ENCODE measurements around the gene AGAP1.

AGAP1 gene

DNA sequence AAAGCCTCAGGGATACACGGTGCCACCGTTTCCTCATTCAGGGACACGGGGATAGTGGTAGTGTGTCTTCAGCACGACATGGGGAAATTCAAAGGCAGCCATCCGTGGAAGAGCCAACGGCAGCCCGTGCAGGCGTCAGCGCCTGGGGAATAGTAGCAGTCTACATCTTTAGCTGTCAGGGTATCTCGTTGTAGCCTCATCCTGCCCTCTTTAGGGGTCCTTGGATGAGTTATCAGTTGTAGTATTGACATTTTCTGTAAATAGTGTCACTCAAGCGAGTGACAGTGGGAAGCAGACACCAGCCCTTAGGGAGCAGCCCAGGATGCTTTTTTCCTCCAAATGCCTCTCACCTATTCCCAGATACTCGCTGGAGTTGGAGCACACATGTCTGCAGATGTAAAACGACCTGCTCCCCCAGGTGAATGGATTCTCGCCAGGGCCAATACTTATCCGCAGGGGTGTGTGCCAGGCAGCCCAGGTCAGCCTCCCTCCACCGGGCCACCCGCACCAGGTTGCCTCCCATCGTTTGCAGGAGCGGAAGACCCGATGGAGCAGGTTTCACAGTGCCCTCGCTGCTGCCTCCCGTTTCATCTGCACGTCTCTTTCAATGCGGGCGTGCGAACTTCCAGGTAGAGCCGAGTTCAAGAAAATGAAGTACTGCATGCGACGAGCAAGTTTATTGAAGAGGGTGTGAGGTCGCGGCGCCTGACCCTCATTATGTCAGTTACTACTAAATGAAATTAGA lies 41.0 kb downstream of the AGAP1 start:
- peak in 1 of 3 experiments; percentile 59 for DNase-seq

DNA sequence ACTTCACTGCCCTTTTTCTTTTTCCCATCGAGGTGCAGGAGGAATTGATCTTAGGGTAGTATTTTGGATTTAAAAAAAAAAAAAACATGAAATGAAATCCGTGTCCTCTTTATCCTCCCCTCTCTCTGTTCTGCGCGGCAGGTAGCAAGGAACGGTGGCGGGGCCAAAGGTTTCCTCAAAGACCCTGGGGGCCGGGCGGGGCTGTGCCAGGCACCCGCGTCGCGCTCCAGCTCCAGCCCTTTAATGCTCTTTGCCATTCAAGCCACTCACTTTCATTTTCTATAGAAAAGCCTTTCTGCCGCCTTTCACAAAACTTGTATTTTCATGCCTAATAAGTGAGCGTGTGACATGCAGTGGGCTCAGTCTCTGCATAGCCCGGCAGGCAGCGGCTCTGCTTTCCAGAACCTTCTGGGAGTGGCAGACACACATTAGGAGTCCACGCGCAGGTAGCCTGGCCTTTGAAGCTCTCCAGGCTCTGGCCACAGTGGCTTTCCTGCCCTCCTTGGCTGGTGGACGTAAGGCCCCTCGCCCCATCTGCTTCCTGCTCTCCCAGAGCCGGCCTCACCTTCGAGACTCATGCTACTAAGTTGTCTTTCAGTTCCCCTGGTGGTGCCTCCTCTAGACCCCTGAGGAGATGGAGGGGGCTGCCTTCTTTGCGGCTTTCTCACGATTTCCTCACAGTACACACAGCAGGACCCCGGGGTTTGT lies 41.7 kb downstream of the AGAP1 start:
- no peak for DNase-seq

DNA sequence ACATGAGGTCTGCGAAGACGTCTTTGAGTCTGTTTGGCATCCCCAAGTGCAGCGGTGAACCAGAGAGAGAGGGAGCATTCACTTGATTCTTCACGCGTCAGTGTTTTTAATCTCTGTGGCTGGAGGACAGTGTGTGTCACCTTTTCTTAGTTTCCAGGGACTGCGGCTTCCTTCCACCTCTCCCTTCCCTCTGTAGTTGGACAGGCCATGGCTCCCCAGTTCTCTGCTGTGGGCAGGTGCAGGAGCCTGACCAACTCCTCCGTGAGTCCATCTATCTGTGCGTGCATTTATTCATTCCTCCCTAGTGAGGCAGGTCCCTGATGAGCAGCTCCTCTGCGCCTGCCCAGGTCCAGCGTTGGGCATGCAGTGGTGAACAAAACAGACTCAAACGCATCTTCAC lies 42.9 kb downstream of the AGAP1 start:
- DNase-seq = no peak

DNA sequence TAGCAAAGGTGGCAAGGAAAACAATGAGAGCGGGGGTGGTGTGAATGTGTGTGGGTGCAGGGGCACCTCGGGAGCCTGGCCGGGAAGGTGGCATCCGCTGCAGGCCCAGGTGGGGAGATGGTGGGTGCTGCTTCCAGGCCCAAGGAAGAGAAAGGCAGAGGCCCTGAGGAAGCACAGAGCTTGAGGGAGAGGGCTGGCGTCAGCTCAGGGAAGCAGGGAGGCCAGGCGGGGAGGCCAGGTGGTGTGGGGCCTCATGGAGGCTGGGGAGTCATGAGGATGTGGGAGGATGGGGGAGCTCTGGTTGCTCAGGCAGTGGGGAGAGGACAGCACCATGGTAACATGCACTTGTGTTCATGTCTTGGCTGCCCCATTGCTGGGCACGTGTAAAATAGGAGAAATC lies 43.3 kb downstream of the AGAP1 start:
- DNase-seq = no peak

DNA sequence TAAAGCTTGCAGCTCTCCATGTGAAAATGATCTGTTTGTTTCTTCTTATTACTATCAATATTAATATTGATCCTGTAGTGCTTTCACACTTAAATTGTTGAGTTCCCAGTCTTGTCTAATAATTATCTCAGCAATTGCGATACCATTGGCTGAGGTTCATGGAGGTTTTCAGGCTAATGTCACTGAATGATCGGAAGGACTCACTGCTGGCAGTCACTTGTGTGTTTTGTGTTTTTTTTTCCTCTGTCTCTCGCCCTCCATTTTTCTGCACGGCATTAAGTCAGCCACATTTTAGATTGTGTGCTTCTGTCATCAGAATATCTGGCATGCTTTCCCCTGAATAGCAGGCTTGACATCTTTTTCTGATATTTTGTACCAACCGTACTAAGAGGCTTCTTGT lies 43.7 kb downstream of the AGAP1 start:
- no peak for DNase-seq

DNA sequence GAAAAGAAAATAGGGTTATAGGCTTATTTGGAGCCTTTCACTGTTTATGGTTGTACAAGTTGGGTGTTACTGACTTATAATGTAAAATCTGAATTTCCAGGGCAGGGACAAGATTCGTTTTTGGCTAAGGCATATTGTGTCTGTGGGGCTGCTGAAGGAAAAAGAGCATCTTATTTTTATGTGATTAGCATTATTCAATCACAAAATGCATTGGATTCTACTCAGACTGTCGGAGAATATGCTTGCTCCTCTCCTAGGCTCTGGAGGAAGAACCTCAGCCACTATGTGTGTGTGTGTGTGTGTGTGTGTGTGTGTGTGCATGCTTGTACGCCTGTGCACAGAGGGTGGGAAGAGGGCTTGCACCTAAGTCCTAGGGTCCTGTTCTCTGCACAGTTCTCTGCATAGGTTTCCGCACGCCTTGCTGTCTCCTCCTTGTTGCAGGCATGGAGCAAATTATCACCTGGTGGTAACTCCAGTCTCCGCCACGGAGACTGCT lies 44.3 kb downstream of the AGAP1 start:
- DNase-seq = no peak

DNA sequence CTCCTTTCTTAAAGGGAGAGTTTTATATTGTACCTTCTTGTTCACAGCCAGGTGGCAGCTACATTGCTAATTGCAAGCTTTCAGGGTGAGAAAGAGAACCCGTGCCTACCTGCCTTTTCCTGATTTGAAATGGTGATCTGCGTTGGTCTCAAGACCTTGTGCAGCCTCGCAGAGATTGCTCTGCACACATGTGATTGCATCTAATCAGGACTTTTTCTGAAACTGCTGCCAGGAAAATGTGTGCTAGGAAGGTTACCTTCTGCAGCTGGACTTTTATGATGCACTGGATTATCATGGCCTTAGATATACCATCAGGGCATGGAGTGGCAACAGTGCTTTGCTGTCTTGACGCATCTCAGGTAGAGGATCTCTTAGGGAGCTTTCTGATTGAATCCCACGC lies 45.1 kb downstream of the AGAP1 start:
- no peak for DNase-seq

DNA sequence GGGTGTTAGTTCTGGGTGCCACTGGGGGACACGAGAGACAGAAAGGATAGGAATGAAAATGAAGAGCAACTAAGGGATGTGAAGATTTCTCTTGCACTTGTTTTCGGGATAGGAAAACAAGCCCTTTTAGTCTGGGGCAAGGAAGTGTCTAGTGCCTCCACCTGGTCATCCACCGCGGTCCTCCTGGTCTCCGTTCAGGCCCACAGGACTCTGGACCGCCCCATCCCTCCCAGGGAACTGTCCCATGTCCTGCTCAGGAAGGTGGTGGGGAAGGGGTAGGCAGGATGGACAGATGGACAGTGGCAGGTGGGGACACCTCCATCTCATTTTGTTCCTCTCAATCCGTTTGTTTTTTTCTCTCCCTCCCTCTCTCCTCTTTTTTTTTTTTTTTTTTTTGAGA lies 45.9 kb downstream of the AGAP1 start:
- no peak for DNase-seq

DNA sequence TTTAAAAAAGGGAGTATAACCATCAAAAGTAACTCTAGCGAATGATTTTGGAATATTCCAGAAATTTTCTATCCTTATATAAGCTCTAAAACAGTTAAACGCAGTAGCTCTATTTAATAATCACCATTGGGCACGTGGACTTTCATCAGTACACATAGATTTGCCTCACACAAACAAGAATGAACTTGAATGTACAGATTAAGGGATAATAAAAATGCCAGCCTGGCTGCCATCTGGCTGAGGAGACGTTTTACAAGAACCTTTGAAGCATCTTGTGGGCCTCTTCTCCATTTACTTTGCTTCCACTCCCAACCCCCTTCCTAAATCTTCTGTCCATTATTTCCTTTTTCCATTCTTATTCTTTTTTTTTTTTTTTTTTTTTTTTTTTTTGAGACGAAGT lies 47.2 kb downstream of the AGAP1 start:
- DNase-seq = no peak

DNA sequence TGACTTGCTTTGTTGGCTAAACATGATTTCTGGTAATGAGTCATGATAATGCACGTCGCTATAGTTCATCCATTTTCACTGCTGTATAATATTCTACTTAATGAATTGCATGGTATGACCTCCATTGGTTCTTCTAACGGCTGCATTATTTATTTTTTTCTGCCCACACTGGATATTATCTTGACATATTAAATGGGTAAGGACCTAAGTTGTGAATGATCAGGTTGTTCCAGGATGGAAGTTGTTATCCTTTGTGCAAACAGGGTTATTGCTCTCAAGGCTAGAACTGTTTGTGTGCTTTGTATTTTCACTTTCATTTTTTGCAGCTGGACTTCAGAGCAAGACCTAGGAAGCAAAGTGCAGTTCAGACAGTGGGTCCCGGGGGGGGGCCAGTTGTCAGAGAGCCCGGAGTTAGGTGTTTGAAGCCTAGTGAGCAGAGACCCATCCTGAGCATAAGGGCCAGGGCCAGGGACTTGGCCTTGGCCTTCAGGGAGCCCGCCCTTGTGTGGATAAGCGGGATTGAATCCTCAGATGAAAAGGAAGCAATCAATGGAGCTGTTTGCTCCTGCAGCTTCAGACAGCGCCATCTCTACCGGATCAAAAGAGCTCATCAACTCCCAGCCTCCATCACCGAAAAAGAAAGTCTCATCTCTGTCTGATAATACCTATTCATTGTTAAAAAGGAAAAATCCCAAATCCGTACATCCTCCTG lies 48.2 kb downstream of the AGAP1 start:
- no peak for DNase-seq

DNA sequence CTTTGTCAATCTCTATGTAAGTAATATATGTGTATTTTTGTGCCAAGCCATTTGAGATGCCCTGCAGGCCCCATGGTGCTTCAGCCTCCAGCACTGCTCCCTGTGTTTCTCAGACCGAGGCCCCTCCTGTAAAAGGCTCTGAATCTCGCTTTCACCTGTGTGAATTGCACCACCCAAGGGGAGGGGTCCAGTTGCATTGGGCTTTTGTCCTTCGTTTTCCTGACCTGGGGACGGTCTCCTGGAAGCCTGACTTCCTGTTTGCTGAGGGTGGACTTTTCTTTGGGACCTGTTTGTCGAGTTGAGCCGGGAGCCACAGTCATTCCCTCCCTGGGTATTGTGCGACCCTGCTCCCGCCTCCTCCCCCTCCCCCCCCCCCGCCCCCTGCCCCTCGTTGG lies 48.9 kb downstream of the AGAP1 start:
- peak in 2 of 3 experiments; percentile 20 to 51 for DNase-seq

DNA sequence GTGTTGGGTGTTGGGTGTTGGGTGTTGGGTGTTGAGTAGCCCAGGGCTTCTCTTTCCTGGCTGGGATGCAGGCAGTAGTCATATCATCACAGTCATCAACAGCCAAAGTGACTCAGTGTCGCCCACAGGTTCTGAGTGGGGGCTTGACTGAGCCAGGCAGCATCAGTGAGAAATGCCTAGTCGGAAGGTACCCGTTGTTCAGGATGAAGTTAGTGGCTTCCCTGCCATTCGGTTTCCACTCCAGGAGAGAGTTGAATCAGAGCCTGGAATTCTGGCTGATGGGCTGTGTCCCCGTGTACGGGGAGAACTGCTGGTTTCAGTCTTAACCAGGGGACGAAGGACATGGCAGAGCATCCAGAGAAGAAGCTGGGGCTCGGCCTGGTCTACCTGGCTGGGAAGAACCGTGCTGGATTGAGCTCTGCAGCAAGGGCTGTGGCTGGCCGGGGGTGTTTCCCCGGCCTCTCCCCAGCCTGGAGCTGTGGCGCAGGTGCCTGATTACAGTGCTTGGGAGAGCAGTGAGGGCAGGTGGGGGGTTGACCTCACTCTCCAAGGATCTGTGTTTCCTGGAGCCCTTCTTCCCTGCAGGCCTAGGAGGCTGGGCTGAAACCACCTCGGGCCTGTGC lies 49.4 kb downstream of the AGAP1 start:
- DNase-seq = no peak

DNA sequence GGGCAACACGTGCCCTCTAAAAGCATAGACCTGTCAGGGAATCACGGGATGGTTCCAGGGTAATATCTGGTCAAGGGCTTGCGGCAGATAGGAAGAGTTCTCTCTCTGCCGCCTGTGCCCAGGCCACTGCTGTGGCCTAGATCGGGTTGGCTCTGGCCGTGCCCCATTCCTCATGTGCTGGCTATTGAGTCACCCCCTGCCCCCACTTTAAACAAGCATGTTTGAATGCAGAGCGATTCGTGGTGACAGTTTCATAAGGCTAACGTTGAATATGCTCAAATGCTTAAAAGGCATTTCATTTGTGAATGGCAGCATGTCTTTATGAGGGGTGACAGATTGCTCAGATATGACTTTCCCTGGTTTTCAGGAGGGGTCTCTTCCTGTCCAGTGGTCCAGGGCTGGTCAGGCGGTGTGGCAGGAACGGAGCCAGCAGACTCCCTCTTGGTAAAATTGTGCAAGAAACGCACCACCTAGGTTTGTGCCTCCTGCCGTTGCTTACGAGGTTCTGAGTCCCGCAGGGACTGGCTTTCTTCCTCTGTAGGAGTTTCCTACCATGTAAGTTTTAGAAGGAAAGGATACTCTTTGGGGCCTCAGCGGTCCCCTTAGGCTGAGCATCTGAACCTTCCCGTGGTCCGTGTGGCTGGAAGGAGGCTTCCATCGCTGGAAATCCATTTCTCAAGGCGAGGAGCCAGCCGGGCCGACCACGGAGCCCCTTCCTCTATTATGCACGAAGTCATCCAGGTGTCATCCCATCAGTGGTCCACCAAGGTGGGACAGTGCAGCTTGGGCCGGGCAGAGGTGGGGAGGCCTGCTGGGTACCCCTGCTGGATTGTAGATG lies 50.2 kb downstream of the AGAP1 start:
- no peak for DNase-seq

DNA sequence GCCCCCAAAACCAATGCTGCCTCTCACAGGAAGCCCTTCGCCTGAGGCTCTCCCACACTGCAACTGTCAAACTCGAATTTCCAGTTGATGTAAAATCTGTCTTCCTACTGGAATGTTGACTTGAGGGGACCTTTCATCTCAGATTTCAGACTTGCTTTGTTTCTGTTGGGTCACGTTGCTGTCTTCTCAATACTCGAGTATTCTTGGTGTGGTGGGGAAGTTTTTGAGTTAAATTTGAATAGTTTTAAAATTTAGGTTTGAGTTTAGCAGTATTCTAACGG lies 50.8 kb downstream of the AGAP1 start:
- no peak for DNase-seq

DNA sequence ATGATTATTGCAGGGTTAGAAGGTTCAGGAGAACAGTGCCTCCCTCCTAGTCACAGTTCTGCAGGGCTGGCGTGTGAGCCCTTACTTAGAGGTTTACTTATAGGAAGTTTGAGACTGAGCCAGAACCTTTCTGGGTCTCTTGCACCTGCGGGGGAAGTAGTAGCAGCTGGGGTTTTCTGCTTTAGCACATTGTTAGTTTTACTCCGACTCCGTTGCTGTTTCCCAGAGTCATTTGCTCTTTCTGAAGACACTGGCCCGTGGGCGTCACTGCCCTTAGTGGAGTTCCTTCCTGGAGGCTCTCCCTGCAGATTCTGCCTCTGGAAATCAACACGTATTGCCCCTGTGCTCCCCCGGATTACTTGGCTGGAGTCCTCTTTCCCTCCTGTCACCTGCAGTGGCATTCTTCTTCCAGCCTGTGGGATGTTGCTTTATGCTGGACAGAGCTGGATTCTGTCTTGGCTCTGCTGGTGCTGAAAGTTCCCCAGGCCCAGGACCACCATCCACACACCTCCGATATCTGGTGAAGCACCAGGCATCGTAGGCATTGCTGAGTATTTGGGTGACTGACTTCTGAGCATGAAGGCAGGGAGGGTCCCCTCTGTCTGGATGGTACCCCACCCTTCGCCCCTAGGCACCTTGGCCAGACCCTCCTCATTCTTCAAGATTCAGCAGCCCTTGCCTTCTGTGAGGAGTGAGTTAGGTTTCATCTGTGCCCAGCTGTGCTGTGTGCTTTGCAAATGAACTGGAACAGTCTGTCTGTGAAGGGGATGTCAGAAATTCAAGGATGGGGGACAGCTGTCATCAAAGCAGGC lies 51.7 kb downstream of the AGAP1 start:
- no peak for DNase-seq

DNA sequence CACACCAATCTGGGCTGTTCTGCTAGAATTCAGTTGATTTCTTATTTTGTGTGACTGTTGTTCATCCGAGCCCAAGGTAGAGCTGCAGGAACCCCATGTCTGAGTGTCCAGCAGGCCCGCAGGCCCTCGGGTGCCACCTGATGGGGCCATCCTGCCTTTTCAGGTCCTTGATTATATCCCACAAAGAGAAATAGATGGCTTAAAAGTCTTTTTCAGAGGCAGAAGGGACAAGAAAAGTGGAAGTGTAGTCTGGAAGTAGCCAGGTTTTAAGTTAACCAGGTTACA lies 52.2 kb downstream of the AGAP1 start:
- no peak for DNase-seq

DNA sequence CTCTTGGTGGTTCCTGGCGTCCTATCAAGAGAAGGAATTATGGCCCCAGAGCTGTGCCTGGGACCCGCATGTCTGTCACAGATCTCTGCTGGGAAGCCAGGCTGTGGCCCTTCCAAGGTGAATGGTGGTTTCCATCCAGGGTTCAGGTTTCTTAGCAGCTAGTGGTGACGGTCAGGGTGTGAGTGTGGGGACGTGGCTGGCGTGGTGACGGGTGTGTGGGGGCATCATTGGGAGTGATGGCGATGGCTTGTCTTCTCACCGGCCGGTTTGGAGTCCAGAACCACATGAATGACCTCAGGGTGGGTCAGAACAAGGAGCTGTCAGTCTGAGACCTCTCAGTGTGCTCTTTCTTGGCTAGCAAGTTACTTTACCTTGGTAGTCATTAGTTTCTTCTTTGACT lies 52.6 kb downstream of the AGAP1 start:
- no peak for DNase-seq

DNA sequence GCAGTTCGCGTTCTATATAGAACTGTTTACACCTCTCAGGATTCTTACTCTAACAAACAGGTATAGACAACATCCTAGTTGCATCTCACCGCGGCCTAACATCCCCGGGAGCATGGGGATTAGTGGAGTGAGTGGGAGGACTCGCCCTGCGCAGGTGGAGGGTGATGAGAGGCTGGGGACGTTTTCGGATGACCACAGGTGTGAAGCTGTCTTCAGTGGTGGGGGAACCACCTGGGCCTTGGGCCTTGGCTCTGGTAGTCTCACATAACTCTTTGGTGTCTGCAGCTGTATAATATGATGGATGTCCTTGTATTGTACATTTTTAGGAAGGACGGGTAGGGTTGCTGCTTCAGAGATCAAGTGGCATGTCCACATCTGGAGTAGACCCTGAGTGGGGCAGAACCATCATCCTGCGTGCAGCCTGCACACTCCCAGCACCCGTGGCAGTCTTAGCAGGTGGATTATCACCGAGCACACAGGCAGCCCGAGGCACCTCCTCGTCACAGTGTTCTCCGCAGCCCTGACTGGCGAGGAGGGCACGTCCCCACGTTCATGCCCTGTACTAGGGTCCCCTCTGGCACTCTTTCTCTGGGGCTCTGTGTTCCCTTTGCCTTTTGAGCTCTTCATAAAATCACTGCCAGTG lies 56.0 kb downstream of the AGAP1 start:
- DNase-seq = no peak

DNA sequence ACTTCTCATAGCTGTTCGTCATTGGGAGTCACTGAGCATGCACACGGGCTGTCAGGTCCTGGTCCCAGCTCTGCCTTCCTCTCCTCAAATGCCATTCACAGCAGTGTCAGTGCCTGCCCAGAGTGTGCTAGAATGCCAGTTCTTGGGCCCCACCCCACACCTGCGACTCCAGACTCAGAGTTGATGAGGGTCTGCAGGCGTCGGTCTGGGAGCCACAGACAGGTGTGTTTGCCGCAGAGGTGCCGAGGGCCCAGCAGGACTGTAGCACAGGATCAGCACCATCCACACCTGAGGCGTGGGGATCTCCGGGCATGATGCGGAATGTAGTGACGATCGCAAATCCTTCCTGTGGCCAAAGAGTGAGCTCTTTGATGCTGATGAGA lies 56.5 kb downstream of the AGAP1 start:
- DNase-seq = no peak

DNA sequence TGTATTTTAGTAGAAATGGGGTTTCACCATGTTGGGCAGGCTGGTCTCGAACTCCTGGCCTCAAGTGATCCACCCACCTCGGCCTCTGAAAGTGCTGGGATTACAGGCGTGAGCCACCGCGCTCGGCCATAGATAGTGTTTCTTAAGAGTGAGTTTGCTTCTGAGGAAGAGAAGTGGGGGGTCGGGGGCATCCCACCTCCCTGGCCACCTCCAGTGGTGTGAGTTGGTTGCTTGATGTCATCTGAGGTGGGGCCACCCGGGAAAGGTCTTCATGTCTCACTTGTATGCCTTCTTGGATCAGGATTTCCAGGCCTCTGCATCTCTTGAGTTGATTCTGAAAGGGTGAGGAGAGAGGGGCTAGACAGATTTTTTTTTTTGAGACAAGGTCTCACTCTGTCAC lies 57.1 kb downstream of the AGAP1 start:
- no peak for DNase-seq

DNA sequence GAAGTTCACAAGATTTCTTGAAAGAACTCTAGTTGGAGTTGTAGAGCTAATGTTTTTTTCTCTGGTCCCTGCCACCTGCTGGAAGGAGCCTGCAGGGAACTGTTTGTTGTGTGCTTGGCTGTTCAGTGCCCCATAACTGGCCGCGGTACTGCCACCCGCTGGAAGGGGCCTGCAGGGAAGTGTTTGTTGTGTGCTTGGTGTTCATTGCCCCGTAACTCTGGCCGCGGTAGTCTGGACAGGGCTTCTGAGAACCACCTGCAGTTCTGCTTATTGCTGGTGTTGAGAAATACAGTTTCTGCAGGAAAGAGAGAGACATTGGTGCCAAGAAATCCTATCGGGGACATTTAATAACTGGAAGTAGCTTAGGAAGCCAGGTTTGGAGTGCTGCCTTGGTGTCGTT lies 58.1 kb downstream of the AGAP1 start:
- peak; percentile 24 to 65 (median 49) for DNase-seq

DNA sequence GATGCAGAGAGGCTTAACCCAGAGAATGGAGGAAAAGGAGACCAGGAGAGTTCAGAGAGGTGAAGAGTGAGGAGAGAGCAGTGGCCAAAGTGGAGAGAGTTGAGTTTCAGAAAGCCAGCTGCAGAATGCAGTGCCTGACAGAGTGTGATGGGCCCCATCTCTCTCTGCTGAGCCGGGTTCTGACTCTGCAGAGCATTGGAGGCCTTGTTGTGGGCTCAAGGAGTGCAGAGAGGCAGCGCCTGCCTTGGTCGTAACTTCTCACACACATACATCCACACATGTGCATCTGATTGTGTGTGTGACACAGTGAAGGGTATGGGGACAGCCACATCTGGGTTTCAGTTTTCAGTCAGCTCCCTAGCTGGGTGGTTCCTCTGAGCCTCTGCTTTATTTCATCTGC lies 58.8 kb downstream of the AGAP1 start:
- DNase-seq = no peak
